HCT116 (cell line): Measurements from ENCODE around the gene SUMO1. TPM values are rescaled to one million over a fixed set of nuclear protein-coding genes. Genes with fewer than 3 reads are reported as not detected.

ENCODE experiments used
- ATAC-seq: fragments of 200-7000 bp; cut with Tn5 transposase; 2 replicates; pipeline ENCODE4 v1.9.1; 2020; ENCODE audit warnings: mild to moderate bottlenecking, moderate library complexity
- Bru-seq: library from RNA; stranded (reverse); fragments of 400-500 nt; gene quantifications from one replicate; lab custom pipeline; 2021; lab: Mats Ljungman, UMichigan
- BruChase-seq, 2 experiments: library from RNA; stranded (reverse); fragments of 400-500 nt; gene quantifications; one replicate each; lab custom pipeline; 2021; lab: Mats Ljungman, UMichigan
- BruUV-seq: library from RNA; stranded (reverse); fragments of 400-500 nt; replicated peaks from 2 replicates; lab custom pipeline; 2021; lab: Mats Ljungman, UMichigan
- CTCF ChIA-PET: fragments of 300-600 bp; sonication (Branson Sonifier 250); formaldehyde crosslinking; loops from one replicate; lab custom pipeline; 2021; ENCODE audit warnings: antibody characterized with exemption; lab: Charles Lee
- POLR2A ChIA-PET: fragments of 300-600, 350-600 bp; sonication (Branson Sonifier 250); formaldehyde crosslinking; loops from one replicate; lab custom pipeline; 2021; ENCODE audit warnings: antibody characterized with exemption; lab: Charles Lee
- RAD21 ChIA-PET, 2 experiments: fragments of 300-600 bp; sonication (Branson Sonifier 250); formaldehyde crosslinking; loops; one replicate each; lab custom pipeline; 2023; ENCODE audit warnings: low total read pairs in 2 of 2; ENCODE audit not compliant: uncharacterized antibody in 2 of 2, unreplicated experiment in 2 of 2, low non-redundant PET in 1 of 2; lab: Charles Lee
- DNase-seq: peaks from one replicate; pipeline ENCODE4 v3.0.0-alpha.2; 2010; ENCODE audit warnings: low read depth, low spot score
- H2AFZ ChIP-seq: fragments of 200-600 bp; shearing (Covaris generic), sonication (generic); 2 replicates; pipeline ENCODE4 v1.6.1; 2017; ENCODE audit warnings: low read depth, mixed run types, mixed read lengths, antibody characterized with exemption, low read length; ENCODE audit not compliant: poor library complexity, severe bottlenecking
- H3K27ac ChIP-seq: 2 replicates; pipeline ENCODE4 v1.5.1; 2012; ENCODE audit warnings: low read depth, low read length
- H3K27me3 ChIP-seq: fragments of 200-600 bp; sonication (generic); 2 replicates; pipeline ENCODE4 v1.6.1; 2016; ENCODE audit warnings: mixed run types, low read length, mixed read lengths; ENCODE audit not compliant: insufficient read depth
- H3K36me3 ChIP-seq, 2 experiments: fragments of 200-500 bp in 1 of 2; fragments of 200-600 bp in 1 of 2; sonication (Bioruptor generic) in 1 of 2; sonication (generic) in 1 of 2; 2 replicates each; pipeline versions ENCODE4 v1.5.1 to v1.6.1; 2014 to 2016; ENCODE audit warnings: low read length in 2 of 2, inconsistent platforms in 1 of 2, mixed read lengths in 1 of 2, mixed run types in 1 of 2; ENCODE audit not compliant: insufficient read depth in 2 of 2, control insufficient read depth in 1 of 2
- H3K4me1 ChIP-seq, 2 experiments: fragments of 200-600 bp in 1 of 2; sonication (generic) in 1 of 2; 2 replicates each; pipeline versions ENCODE4 v1.5.1 to v1.6.1; 2012 to 2017; ENCODE audit warnings: low read length in 2 of 2, inconsistent platforms in 1 of 2, mild to moderate bottlenecking in 1 of 2, mixed read lengths in 1 of 2, mixed run types in 1 of 2, moderate library complexity in 1 of 2; ENCODE audit not compliant: insufficient read depth in 2 of 2, control insufficient read depth in 1 of 2
- H3K4me2 ChIP-seq: fragments of 200-600 bp; sonication (generic); 2 replicates; pipeline ENCODE4 v1.6.1; 2017; ENCODE audit warnings: mixed run types, low read length, mixed read lengths
- H3K4me3 ChIP-seq, 2 experiments: fragments of 200-600 bp in 1 of 2; sonication (generic) in 1 of 2; replicated peaks in 1 of 2; 2 replicates each; pipeline ENCODE4 v1.5.1; 2011 to 2016; ENCODE audit warnings: low read length in 2 of 2, control low read depth in 1 of 2, low read depth in 1 of 2, mild to moderate bottlenecking in 1 of 2, mixed read lengths in 1 of 2, mixed run types in 1 of 2
- H3K79me2 ChIP-seq: fragments of 200-600 bp; sonication (generic); 2 replicates; pipeline ENCODE4 v1.6.1; 2017; ENCODE audit warnings: mild to moderate bottlenecking, mixed run types, low read length, moderate library complexity, mixed read lengths; ENCODE audit not compliant: insufficient read depth
- H3K9ac ChIP-seq: fragments of 200-600 bp; sonication (generic); 2 replicates; pipeline ENCODE4 v1.6.1; 2016; ENCODE audit warnings: low read length, mixed read lengths
- H3K9me2 ChIP-seq: fragments of 200-600 bp; sonication (generic), shearing (Covaris generic); 2 replicates; pipeline ENCODE4 v1.6.1; 2017; ENCODE audit warnings: mixed run types, mild to moderate bottlenecking, moderate library complexity; ENCODE audit not compliant: insufficient read depth
- H3K9me3 ChIP-seq, 2 experiments: fragments of 200-500 bp in 1 of 2; fragments of 200-600 bp in 1 of 2; sonication (Bioruptor generic) in 1 of 2; sonication (generic) in 1 of 2; 2 replicates each; pipeline ENCODE4 v1.6.1; 2014 to 2017; ENCODE audit warnings: low read length in 2 of 2, mixed read lengths in 2 of 2, inconsistent platforms in 1 of 2, low read depth in 1 of 2, mild to moderate bottlenecking in 1 of 2, mixed run types in 1 of 2, moderate library complexity in 1 of 2; ENCODE audit not compliant: control insufficient read depth in 1 of 2, insufficient read depth in 1 of 2
- H4K20me1 ChIP-seq: fragments of 200-600 bp; sonication (generic), shearing (Covaris generic); 2 replicates; pipeline ENCODE4 v1.6.1; 2017; ENCODE audit warnings: mixed run types, mild to moderate bottlenecking, moderate library complexity; ENCODE audit not compliant: insufficient read depth
- CBX3 ChIP-seq: IDR thresholded peaks from 2 replicates; pipeline ENCODE4 v1.6.1; 2012; ENCODE audit warnings: low read depth
- JUND ChIP-seq: IDR thresholded peaks from 2 replicates; pipeline ENCODE4 v1.6.1; 2012
- POLR2A ChIP-seq: IDR thresholded peaks from 2 replicates; pipeline ENCODE4 v1.7.0; 2011; ENCODE audit warnings: borderline replicate concordance; ENCODE audit not compliant: insufficient read depth, insufficient read length; ENCODE audit errors: extremely low read depth
- POLR2AphosphoS5 ChIP-seq: IDR thresholded peaks from 2 replicates; pipeline ENCODE4 v1.6.1; 2011; ENCODE audit warnings: mild to moderate bottlenecking, low read depth, low read length, moderate library complexity
- SIN3A ChIP-seq: IDR thresholded peaks from 2 replicates; pipeline ENCODE4 v1.6.1; 2012; ENCODE audit warnings: low read depth
- TCF7L2 ChIP-seq: IDR thresholded peaks from 2 replicates; pipeline ENCODE4 v1.7.0; 2011; ENCODE audit warnings: borderline replicate concordance, inconsistent platforms; ENCODE audit not compliant: insufficient read depth, insufficient read length; ENCODE audit errors: extremely low read depth
- YY1 ChIP-seq: IDR thresholded peaks from 2 replicates; pipeline ENCODE4 v1.6.1; 2011; ENCODE audit warnings: low read length, low read depth, moderate library complexity, mild to moderate bottlenecking; ENCODE audit not compliant: insufficient replicate concordance; ENCODE audit errors: extremely low read depth
- ZFX ChIP-seq: fragments of 450-650 bp; IDR thresholded peaks from 2 replicates; pipeline ENCODE4 v1.6.1; 2017
- intact Hi-C: fragments of 100-400 bp; cut with micrococcal nuclease; formaldehyde crosslinking; loops from 2 replicates; pipeline ENCODE4 v1.10.0; 2022
- long read RNA-seq: library from polyadenylated mRNA; unstranded; transcript quantifications from one replicate; pipeline ENCODE4 v2.0.0, GENCODE V29; 2021; ENCODE audit not compliant: unreplicated experiment
- polyA plus RNA-seq: library from polyadenylated mRNA; unstranded; fragments of >200 nt; gene quantifications from 2 replicates; pipeline ENCODE4 v1.2.1, GENCODE V29; 2012; ENCODE audit warnings: missing spikeins
- total RNA-seq: library from RNA; stranded (reverse); gene quantifications from one replicate; pipeline ENCODE4 v1.2.1, GENCODE V29; 2021; ENCODE audit not compliant: unreplicated experiment
- TF ChIP-seq, protein P1 (sequence below): IDR thresholded peaks from 2 replicates; pipeline ENCODE4 v1.6.1; 2012

Gene SUMO1
- total RNA-seq: 130 TPM
- 46.2 and 63.7 TPM in 2 replicates for polyA plus RNA-seq
- Bru-seq, nascent RNA: percentile 90 among the genes with signal in this experiment
- BruChase-seq, experiment 1, labeled RNA remaining after a 6-hour chase: percentile 95 among the genes with signal in this experiment
- BruChase-seq, experiment 2, labeled RNA remaining after a 2-hour chase: percentile 86 among the genes with signal in this experiment
- long read RNA-seq, transcript SUMO1-205 (5 exons, 534 nt): minor isoform, 5 of 213 reads
- long read RNA-seq, transcript SUMO1-203 (5 exons, 1,536 nt): major isoform, 183 of 213 reads
- long read RNA-seq, transcript SUMO1-202 (6 exons, 1,071 nt): minor isoform, 6 of 213 reads
- long read RNA-seq, transcript SUMO1-201 (4 exons, 831 nt): minor isoform, 5 of 213 reads
- long read RNA-seq, partial matches to known transcripts: 0 of 213 reads
- long read RNA-seq, other reads (novel, unspliced or antisense): 11 of 213 reads

GRCh38 chr2:202238234-202239197 is at the start of gene SUMO1:
Gene SUMO1 (minus strand): TSS chr2:202238597. CDS start chr2:202238451, 146 bp downstream.
- Histone ChIP-seq H3K9me2 (no peaks in the 10 kb centered on the region), H4K20me1 (0 out of 2 replicates have a peak, but pooled peaks cover 9% of the 10 kb centered on the region), H2AFZ (no peak within 1 kb of the TSS), H3K4me2 (peak within 1 kb of the TSS; percentile 87), H3K27me3 (no peaks in the 10 kb centered on the region), H3K4me3 (peak within 1 kb of the TSS; percentile 81 to 99), H3K36me3 (no peaks in the 10 kb centered on the region), H3K27ac (peak within 1 kb of the TSS; percentile 62), H3K4me1 (peaks cover 3 to 17% of the 10 kb centered on the region in 2 experiments; a peak in 3 of 4 replicates), H3K79me2 (peaks cover 48% of the 10 kb centered on the region), H3K9me3 (no peaks in the 10 kb centered on the region), H3K9ac (peak within 1 kb of the TSS; percentile 94)
- BruUV-seq: TSS peak; percentile 98
- ChIA-PET CTCF (no interaction called here), POLR2A (no interaction called here), RAD21 (no interaction called here)
- DNase-seq: peak; percentile 69
- peak; percentile 42; the same call in 1 of the 2 replicates for TF ChIP-seq ZFX
- TF ChIP-seq TCF7L2: no peak
- TF ChIP-seq SIN3A: peak; percentile 55; the same call in 1 of the 2 replicates
- peak; percentile 71 for TF ChIP-seq POLR2A
- TF ChIP-seq JUND: no peak
- peak; percentile 55 for TF ChIP-seq YY1
- TF ChIP-seq, protein P1, sequence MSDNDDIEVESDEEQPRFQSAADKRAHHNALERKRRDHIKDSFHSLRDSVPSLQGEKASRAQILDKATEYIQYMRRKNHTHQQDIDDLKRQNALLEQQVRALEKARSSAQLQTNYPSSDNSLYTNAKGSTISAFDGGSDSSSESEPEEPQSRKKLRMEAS: no peak
- peak; percentile 53; the same call in 1 of the 2 replicates for TF ChIP-seq CBX3
- peak; percentile 87 for TF ChIP-seq POLR2AphosphoS5
- ATAC-seq: peak; percentile 92
- intact Hi-C loops: loop anchor here (1.0 kb wide), 1 partner anchor 27 kb away; the partner anchor contains the start of gene NOP58
